IMR-90 (cell line): ENCODE measurements around the gene DNAJB2. TPM values are rescaled to one million over a fixed set of nuclear protein-coding genes. Genes with fewer than 3 reads are reported as not detected.

ENCODE experiments used
- ATAC-seq: fragments of 200-7000 bp; cut with Tn5 transposase; 2 replicates; pipeline ENCODE4 v1.9.1; 2020; ENCODE audit warnings: low read depth, mild to moderate bottlenecking, moderate library complexity
- BruUV-seq: library from RNA; stranded (reverse); fragments of 400-500 nt; replicated peaks from 2 replicates; lab custom pipeline; 2021; lab: Mats Ljungman, UMichigan
- CTCF ChIA-PET: fragments of 300-600 bp; formaldehyde crosslinking; extraction: SDS; loops from one replicate; lab custom pipeline; 2021; ENCODE audit warnings: antibody characterized with exemption; lab: Yijun Ruan, JAX
- POLR2A ChIA-PET: fragments of 300-600 bp; sonication (Branson Sonifier 250); formaldehyde crosslinking; loops from one replicate; lab custom pipeline; 2022; ENCODE audit warnings: antibody characterized with exemption; ENCODE audit not compliant: unreplicated experiment; lab: Charles Lee
- DNase-seq: peaks from one replicate; pipeline ENCODE4 v3.0.0; 2013
- H2AFZ ChIP-seq: replicated peaks from 2 replicates; pipeline ENCODE3; 2013; ENCODE audit warnings: low read length, mild to moderate bottlenecking; ENCODE audit not compliant: poor library complexity
- H2AK5ac ChIP-seq: 2 replicates; pipeline ENCODE4 v1.6.1; 2013; ENCODE audit warnings: low read depth, low read length, inconsistent platforms
- H2AK9ac ChIP-seq: replicated peaks from 2 replicates; pipeline ENCODE3; 2013; ENCODE audit warnings: mild to moderate bottlenecking, low read depth, low read length, moderate library complexity; ENCODE audit not compliant: poor library complexity
- H2BK120ac ChIP-seq: 2 replicates; pipeline ENCODE4 v1.6.1; 2013; ENCODE audit warnings: low read depth, low read length, inconsistent platforms
- H2BK15ac ChIP-seq: 3 replicates; pipeline ENCODE4 v1.6.1; 2013; ENCODE audit warnings: low read depth, low read length, inconsistent platforms
- H2BK20ac ChIP-seq: 2 replicates; pipeline ENCODE4 v1.6.1; 2013; ENCODE audit warnings: low read depth, mild to moderate bottlenecking, inconsistent platforms, low read length, moderate library complexity
- H2BK5ac ChIP-seq: 2 replicates; pipeline ENCODE4 v1.6.1; 2013; ENCODE audit warnings: mild to moderate bottlenecking, low read depth, low read length, inconsistent platforms; ENCODE audit not compliant: poor library complexity, severe bottlenecking
- H3K14ac ChIP-seq: replicated peaks from 2 replicates; pipeline ENCODE4 v1.6.1; 2013; ENCODE audit warnings: low read depth, low read length, inconsistent platforms
- H3K18ac ChIP-seq: 2 replicates; pipeline ENCODE4 v1.6.1; 2013; ENCODE audit warnings: low read depth, low read length, control low read depth
- H3K23ac ChIP-seq: 2 replicates; pipeline ENCODE4 v1.6.1; 2013; ENCODE audit warnings: low read depth, low read length, inconsistent platforms
- H3K27ac ChIP-seq: 2 replicates; pipeline ENCODE4 v1.5.1; 2013; ENCODE audit warnings: mild to moderate bottlenecking, control low read depth, low read length; ENCODE audit not compliant: insufficient read depth
- H3K27me3 ChIP-seq: 2 replicates; pipeline ENCODE4 v1.6.1; 2013; ENCODE audit warnings: low read length; ENCODE audit not compliant: control insufficient read depth, insufficient read depth
- H3K36me3 ChIP-seq: 2 replicates; pipeline ENCODE4 v1.6.1; 2013; ENCODE audit warnings: low read length, mixed read lengths; ENCODE audit not compliant: control insufficient read depth, insufficient read depth
- H3K4ac ChIP-seq: 2 replicates; pipeline ENCODE4 v1.6.1; 2013; ENCODE audit warnings: low read depth, low read length, inconsistent platforms
- H3K4me1 ChIP-seq: 2 replicates; pipeline ENCODE4 v1.6.1; 2013; ENCODE audit warnings: low read length, mixed read lengths; ENCODE audit not compliant: control insufficient read depth, insufficient read depth
- H3K4me2 ChIP-seq: 2 replicates; pipeline ENCODE4 v1.6.1; 2013; ENCODE audit warnings: low read depth, mild to moderate bottlenecking, control low read depth, low read length, moderate library complexity
- H3K4me3 ChIP-seq: 2 replicates; pipeline ENCODE4 v1.5.1; 2013; ENCODE audit warnings: low read depth, mild to moderate bottlenecking, control low read depth, low read length, moderate library complexity; ENCODE audit not compliant: insufficient read depth
- H3K56ac ChIP-seq: 2 replicates; pipeline ENCODE4 v1.6.1; 2013; ENCODE audit warnings: low read length, inconsistent platforms; ENCODE audit not compliant: insufficient read depth; ENCODE audit errors: extremely low read depth
- H3K79me1 ChIP-seq, 2 experiments: 2 replicates each; pipeline ENCODE4 v1.6.1; 2013; ENCODE audit warnings: low read length in 2 of 2, inconsistent platforms in 1 of 2, low read depth in 1 of 2
- H3K9ac ChIP-seq: 2 replicates; pipeline ENCODE4 v1.6.1; 2013; ENCODE audit warnings: low read depth, low read length, control low read depth
- H3K9me1 ChIP-seq: 2 replicates; pipeline ENCODE4 v1.6.1; 2013; ENCODE audit warnings: low read length, inconsistent platforms; ENCODE audit not compliant: insufficient read depth
- H3K9me3 ChIP-seq: 2 replicates; pipeline ENCODE4 v1.6.1; 2013; ENCODE audit warnings: low read length; ENCODE audit not compliant: control insufficient read depth, insufficient read depth
- H4K20me1 ChIP-seq: 2 replicates; pipeline ENCODE4 v1.6.1; 2013; ENCODE audit warnings: low read length, inconsistent platforms; ENCODE audit not compliant: insufficient read depth
- H4K5ac ChIP-seq: 2 replicates; pipeline ENCODE4 v1.6.1; 2013; ENCODE audit warnings: mild to moderate bottlenecking, low read depth, low read length, control low read depth
- H4K8ac ChIP-seq, 2 experiments: 2 replicates each; pipeline ENCODE4 v1.6.1; 2013; ENCODE audit warnings: low read depth in 2 of 2, low read length in 2 of 2, control low read depth in 1 of 2, inconsistent platforms in 1 of 2
- H4K91ac ChIP-seq: 2 replicates; pipeline ENCODE4 v1.6.1; 2013; ENCODE audit warnings: low read depth, low read length, inconsistent platforms; ENCODE audit not compliant: insufficient read depth
- RAD21 ChIP-seq: IDR thresholded peaks from 2 replicates; pipeline ENCODE4 v1.6.1; 2012; ENCODE audit warnings: low read length, improper control_type of control experiment
- SMC3 ChIP-seq: fragments of 150-350 bp; IDR thresholded peaks from 2 replicates; pipeline ENCODE4 v1.6.1; 2016; ENCODE audit warnings: low read depth, mild to moderate bottlenecking, antibody characterized with exemption, low read length, moderate library complexity
- WGBS, 2 experiments: methylation state at CpG; one replicate each; pipeline versions ENCODE4 v1.1.5 to v1.1.7; 2013; ENCODE audit warnings: missing lambda C conversion rate in 2 of 2; ENCODE audit not compliant: insufficient read length in 1 of 2; ENCODE audit errors: extremely low coverage in 2 of 2; 5-methylcytosine and 5-hydroxymethylcytosine counted together
- dilution Hi-C: fragments of 300-500 bp; cut with HindIII; formaldehyde crosslinking; loops from one replicate; pipeline ENCODE4 v1.14.3; 2018; ENCODE audit warnings: low sequenced_read_pairs; ENCODE audit not compliant: unreplicated experiment
- in situ Hi-C: fragments of 300-500 bp; cut with MboI; formaldehyde crosslinking; loops from 3 replicates; pipeline ENCODE4 v1.14.3; 2019; ENCODE audit warnings: low sequenced_read_pairs, inconsistent platforms, mixed read lengths
- intact Hi-C: fragments of 100-400 bp; cut with micrococcal nuclease; formaldehyde crosslinking; loops from 2 replicates; pipeline ENCODE4 v1.10.0; 2022
- polyA plus RNA-seq, 3 experiments: library from polyadenylated mRNA; depleted of rRNA; stranded (reverse); fragments of >200 nt; gene quantifications; 2 replicates each; pipeline ENCODE4 v1.2.3, GENCODE V29; 2012; ENCODE audit warnings: low replicate concordance in 1 of 3
- total RNA-seq: library from RNA; depleted of rRNA; stranded (reverse); fragments of >200 nt; gene quantifications from 2 replicates; pipeline ENCODE4 v1.2.3, GENCODE V29; 2012

Gene DNAJB2
- total and polyA plus RNA-seq, 2 of the 4 experiments (the other 2 are of a cell fraction): 30.6 to 45.8 TPM

DNA sequence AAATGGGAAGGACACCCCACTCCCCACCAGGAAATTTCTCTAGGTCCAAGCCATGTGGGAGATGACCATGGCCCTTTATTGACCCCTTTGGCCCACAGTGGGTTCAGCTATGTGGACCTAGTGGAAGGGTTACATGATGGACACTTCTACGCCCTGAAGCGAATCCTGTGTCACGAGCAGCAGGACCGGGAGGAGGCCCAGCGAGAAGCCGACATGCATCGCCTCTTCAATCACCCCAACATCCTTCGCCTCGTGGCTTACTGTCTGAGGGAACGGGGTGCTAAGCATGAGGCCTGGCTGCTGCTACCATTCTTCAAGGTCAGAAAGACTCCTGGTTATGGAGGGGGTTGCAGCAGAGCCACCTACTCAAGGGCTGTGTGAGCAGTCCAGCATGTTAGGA lies 32.6 kb upstream of the DNAJB2 start:
- H3K27ac ChIP-seq: no peak overlapping the region
- H3K18ac ChIP-seq: no peak overlapping the region
- no peak overlapping the region for H2BK120ac ChIP-seq
- no peak overlapping the region for H3K9ac ChIP-seq
- CTCF ChIA-PET: interaction anchor here (3.0 kb wide), 1 partner anchor 49 kb away, joined by 14 read pairs; no protein-coding TSS in a partner anchor
- TF ChIP-seq SMC3 (no peak), RAD21 (no peak)
- H3K9me3 ChIP-seq: no peaks in the 10 kb centered on the region
- H3K56ac ChIP-seq: no peak overlapping the region
- no peak overlapping the region for H2BK15ac ChIP-seq
- in situ Hi-C loops: no loop called here
- H3K4me1 ChIP-seq: peaks cover 29% of the 10 kb centered on the region
- no peak overlapping the region for H4K8ac ChIP-seq
- no peak overlapping the region for H3K14ac ChIP-seq
- intact Hi-C loops: no loop called here
- ATAC-seq (no peak), DNase-seq (no peak)
- H4K5ac ChIP-seq: no peak overlapping the region
- H3K27me3 ChIP-seq: no peaks in the 10 kb centered on the region
- no peak overlapping the region for H4K91ac ChIP-seq
- no peak overlapping the region for H3K4me2 ChIP-seq
- H3K36me3 ChIP-seq: peaks cover 21% of the 10 kb centered on the region; the same call in 1 of the 2 replicates
- no peak overlapping the region for H3K4me3 ChIP-seq
- H4K20me1 ChIP-seq: 0 out of 2 replicates have a peak, but pooled peaks cover 8% of the 10 kb centered on the region
- no peak overlapping the region for H2AFZ ChIP-seq
- H3K23ac ChIP-seq: no peak overlapping the region
- H2BK5ac ChIP-seq: no peak overlapping the region
- no peak overlapping the region for H3K4ac ChIP-seq
- POLR2A ChIA-PET: no interaction called here
- H2AK9ac ChIP-seq: no peak overlapping the region
- 100% methylated on average over 3 of the region's 10 CpGs; no CpG with 5 or more reads in 1 of the 2 experiments for WGBS, 2 experiments
- dilution Hi-C loops: no loop called here
- H3K79me1 ChIP-seq: peaks cover 23 to 48% of the 10 kb centered on the region in 2 experiments
- BruUV-seq: no TSS peak
- H3K9me1 ChIP-seq: peaks cover 44% of the 10 kb centered on the region
- no peak overlapping the region for H2AK5ac ChIP-seq
- no peak overlapping the region for H2BK20ac ChIP-seq
